Activated gamma-delta T cell treated with Interleukin-2 at 50 U/mL for 16 hours (primary cell): ENCODE results near the gene DSCAM.

Experiments used
- DNase-seq: peaks from one replicate; pipeline ENCODE4 v3.0.0-alpha.2; 2020

The DSCAM gene

GRCh38 chr21:40425981-40426380, 421.0 kb downstream of the DSCAM start:
- DNase-seq, result no peak

DNA sequence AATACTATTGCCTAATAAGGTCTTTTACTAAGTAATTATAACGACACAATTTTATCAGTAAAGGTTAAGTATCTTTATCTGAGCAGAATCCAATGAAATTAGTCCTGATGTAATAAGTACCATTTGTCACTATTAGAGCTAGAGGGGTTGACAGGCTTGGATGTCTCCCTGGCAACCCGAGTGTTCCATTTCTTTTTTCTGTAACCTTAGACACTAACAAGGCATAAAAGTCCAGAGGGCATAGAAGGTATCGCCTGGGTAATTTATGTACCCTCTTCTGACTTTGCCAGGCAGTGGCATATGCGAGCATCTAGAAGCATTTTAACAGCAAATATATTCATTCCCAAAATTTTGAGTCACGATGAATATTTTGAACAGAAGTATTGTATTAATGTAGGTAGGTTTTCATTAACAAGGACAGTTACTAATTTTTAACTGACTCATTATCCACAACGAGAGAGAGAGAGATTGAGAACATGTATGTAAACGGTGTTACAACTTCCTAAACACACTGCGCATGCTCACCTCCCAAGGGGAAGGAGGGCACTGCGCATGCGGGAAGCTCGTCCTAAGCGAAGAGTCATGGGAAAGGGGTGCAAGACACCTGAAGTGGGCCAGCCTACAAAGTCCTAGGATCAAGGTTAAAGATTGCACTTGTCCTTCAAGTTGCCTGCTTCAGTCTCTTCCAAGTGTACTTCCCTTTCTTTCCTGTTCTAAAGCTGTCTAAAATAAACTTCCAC, 423.9 kb downstream of the DSCAM start:
- no peak for DNase-seq

- no peak for DNase-seq
These were observed 425.8 kb downstream of the DSCAM start for GRCh38 chr21:40421121-40421520.

GRCh38 chr21:40416572-40416971, 430.4 kb downstream of the DSCAM start:
- DNase-seq, result no peak

- DNase-seq, result no peak
These were observed 438.4 kb downstream of the DSCAM start for GRCh38 chr21:40408561-40408960.

DNA sequence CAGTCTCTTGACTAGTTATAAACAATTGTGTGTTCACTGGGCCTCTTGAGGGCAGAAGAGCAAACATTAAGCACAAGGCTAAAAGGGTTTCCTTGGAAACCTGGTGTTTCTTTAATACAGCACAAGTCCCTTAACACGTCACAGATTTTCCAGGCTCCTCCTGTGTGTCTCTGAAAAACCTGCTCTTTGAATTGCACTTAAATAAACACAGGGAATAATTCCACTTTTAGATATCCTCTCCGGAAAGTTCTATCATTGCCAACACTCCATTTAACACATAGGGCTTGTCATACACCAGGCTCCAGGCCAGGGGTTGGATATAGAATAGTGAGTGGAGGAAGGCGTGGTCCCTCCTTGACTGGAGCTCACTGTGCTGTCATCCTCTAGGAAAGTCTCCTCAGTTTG, 442.6 kb downstream of the DSCAM start:
- no peak for DNase-seq

DNA sequence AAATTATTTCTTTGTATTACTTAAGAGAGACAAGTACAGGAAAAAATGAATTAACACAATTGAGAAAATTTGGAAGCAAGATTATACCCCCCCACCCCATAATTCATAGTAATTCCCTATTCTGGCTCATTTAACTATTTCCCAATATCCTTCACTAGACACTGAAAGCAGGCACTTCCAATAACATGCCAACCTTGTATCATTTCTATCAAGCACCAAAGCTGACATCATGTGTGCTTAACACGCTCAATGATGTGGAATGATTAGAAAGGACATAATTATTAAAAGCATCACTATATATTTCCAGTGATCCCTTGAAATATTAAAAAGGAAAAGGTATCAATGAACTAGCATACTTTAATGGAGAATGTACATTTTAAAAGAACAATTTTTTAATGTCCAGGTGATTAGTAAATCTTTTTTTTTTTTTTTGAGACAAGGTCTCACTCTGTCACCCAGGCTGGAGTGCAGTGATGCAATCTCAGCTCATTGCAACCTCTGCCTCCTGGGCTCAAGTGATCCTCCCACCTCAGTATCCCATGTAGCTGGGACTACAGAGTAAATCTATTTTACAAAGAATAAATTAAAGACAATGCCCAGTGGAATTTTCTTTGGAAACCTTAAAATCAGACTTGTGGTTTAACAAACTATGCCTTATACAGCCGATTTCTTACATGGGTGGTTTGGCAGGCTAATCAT, 443.9 kb downstream of the DSCAM start:
- no peak for DNase-seq

DNA sequence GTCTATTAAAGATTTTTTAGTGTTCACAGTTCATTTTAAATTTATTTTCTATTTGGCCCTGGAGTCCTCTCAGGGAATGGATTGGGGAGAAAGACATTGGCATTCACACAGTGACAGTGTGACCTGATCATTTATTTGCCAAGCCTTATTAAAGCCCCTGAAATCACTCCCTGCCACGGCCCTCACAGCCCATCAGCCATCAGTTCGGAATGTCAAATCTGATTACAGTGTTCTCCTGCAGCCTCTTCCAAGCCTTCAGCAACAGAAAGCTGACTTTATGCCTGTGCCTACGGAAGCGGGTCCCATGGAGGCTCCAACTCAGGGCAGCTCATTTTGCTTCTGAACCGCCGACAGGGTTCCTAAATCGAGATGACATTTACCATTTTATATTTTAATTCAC, 451.2 kb downstream of the DSCAM start:
- no peak for DNase-seq

- no peak for DNase-seq
These were observed 453.9 kb downstream of the DSCAM start for GRCh38 chr21:40393066-40393465.

- no peak for DNase-seq
These were observed 458.9 kb downstream of the DSCAM start for GRCh38 chr21:40388046-40388445.

GRCh38 chr21:40386981-40387747, 459.8 kb downstream of the DSCAM start:
- no peak for DNase-seq

DNA sequence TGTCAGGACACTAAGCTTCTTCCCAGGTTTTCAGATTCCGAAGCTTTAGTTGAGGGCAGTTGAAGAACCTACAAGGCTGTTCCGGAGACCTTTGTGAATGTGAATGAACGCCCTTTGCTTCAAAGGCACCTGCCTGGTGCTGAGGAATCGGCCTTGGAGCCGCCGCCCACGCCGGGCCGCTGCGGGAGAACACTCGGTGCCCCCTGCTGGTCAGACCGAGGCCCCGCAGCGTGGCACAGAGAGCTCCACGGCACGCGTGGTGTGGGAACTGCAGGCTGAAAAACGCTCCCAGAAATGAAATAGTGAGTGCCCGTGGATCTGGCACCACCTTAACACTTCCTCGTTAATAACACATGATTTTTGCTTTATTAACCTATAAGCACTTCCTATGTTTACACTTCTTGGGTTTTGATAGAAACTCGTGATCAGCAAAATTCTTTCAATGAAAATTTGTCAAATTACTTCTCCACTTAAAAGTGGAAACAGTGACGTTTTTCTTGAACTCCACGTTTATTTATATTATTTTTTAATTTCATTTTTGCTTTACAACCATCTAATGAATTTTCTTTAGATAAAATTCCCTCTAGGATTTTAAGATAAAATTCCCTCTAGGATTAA, 460.6 kb downstream of the DSCAM start:
- DNase-seq, result no peak

DNA sequence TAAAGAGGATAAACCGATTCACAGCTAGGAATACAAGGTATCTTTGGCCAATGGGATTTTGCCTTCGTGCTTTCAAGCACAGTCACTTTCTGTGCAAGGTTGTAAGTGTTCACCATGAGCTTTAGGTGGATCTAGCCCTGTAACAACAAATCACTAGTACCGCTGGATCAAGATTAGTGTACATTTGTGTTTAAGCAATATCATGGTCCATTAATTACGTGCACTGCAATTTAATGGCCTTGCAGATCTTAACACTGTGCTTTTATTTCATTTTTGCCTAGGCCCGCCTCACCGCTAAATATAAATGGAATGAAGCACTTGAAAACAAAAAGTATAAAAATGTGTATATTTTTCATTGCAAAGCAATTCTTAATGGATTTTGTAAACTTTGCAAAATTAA, 461.1 kb downstream of the DSCAM start:
- DNase-seq, result no peak

DNA sequence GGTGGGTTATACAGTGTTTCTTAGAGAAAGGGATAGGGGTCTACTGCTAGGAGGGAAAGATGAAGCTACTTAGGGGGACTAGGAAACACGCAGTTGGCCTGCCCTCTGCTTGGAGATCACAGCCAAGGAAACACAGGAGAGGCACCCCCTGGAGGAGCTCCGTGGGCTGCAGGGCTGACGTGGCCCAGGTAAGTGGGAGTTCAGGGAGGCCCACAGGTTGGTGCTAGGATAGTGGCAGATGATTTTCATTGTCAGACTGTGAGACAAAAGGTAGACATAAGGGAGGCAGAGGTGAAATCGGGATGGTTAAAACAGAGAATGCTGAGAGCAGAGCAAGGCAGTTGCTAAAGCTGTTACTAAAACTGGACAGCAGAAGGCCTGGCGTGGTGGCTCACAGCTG, 463.0 kb downstream of the DSCAM start:
- no peak for DNase-seq

- DNase-seq, result no peak
These were observed 465.8 kb downstream of the DSCAM start for GRCh38 chr21:40381111-40381510.

DNA sequence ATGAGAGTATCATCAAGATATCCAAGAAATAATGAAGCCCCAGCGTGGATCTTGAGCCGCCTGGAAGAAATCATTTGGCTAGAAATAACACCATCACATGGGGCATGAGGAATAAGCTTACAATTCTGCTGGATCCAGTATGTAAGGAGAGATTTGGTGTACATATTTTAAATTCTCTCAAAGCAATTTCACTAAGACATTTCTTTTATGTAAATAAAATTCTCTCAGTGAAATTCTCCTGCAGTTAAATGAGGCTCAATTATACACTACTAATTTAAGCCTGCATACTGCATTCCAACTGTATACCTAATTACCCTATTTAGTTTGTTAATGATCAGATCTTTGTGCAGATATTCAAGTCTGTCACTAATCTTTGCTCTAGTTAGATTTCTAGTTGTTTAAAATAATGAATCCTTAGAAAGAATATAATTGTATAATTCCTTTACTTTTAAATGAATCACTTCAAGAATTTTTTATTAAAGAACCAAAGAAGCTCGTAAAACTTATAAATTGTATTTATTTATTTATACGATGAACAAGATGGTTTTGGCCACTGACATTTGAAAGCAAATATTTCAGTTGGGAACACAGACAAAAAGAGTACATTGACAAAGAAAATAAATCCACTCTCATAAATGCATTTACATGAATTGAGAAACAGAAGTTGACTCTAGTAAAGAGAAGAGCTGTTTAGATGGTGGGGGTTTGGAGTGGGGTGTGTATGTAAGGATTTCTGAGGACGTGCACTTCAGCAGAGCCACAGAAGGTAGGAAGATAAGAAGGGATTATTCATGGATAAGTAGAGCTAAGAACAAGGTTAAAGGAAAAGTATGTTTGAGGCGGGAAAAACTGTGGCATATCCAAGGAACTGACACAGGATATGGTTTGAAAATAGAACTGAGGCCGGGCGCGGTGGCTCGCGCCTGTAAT, 466.8 kb downstream of the DSCAM start:
- DNase-seq, result no peak

- DNase-seq, result no peak
These were observed 469.8 kb downstream of the DSCAM start for GRCh38 chr21:40377135-40377534.

DNA sequence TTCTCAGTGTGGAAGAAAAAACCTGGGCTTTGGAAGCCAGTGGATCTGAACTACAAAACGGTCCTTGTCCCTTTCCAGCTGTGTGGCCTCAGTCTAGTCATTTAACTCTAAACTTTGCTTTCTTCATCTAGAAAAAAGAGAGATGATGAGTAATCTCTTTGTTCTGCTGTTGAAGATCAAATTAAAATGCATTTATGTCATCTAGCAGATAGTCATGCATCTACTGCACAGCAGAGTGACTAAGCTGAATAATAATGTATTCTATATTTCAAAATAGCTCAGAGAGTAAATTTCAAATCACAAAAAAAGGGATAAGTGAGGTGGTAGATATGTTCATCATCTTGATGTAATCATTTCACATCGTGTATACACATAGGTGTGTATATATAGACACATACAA, 473.2 kb downstream of the DSCAM start:
- DNase-seq, result no peak

DNA sequence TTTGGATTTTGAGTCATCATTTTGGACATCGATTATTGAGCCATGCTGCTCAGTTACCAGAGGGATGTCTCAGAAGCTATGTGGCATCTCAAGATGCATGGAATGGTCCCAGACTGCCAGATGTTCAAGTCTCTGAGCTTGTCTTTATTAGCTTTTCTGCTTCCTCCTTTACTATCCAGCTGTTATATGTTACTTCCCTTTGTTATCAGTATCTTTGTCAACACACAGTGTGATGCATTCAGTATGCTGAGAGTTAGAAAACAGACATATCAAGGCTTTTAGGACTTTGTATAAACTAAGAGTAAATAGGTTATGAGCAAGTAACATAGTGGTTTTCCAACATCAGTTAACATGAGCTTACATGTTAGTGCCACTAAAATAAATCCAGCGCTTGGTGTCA, 474.5 kb downstream of the DSCAM start:
- no peak for DNase-seq

DNA sequence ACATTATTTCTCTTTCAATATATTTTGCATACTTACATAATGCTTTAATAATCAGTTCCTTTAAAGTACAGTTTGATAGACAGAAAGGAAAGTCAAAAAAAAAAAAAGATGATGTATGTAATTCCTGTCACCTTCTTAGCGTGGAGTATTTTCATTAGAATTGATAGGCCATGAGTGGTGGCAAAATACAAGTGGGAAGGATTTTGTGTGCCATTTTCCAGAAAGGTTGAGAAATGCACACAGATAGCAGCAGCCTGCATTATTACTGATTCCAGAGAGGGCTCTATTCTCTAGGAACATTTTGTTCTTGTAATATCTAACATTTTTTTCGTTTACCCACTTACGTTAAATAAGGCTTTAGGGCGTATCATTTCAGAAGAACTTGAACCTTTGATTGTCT, 475.6 kb downstream of the DSCAM start:
- no peak for DNase-seq

GRCh38 chr21:40356644-40357043, 490.3 kb downstream of the DSCAM start:
- DNase-seq, result no peak

GRCh38 chr21:40355076-40355475, 491.9 kb downstream of the DSCAM start:
- DNase-seq, result no peak
